K562 (cell line): Measurements from ENCODE around the gene MYO3B. TPM values are rescaled to one million over a fixed set of nuclear protein-coding genes. Genes with fewer than 3 reads are reported as not detected.

Experiments used
- ATAC-seq: fragments of 200-7000 bp; cut with Tn5 transposase; 3 replicates; pipeline ENCODE4 v1.9.1; 2020; ENCODE audit warnings: moderate library complexity
- BruUV-seq: library from RNA; stranded (reverse); fragments of 400-500 nt; replicated peaks from 2 replicates; lab custom pipeline; 2021; lab: Mats Ljungman, UMichigan
- CTCF ChIA-PET: fragments of 300-600 bp; formaldehyde crosslinking; extraction: SDS; loops from one replicate; lab custom pipeline; 2021; ENCODE audit warnings: low intra/inter-chr PET ratio; lab: Yijun Ruan, JAX
- POLR2A ChIA-PET: fragments of 300-600, 350-650 bp; sonication (Branson Sonifier 250); formaldehyde crosslinking; extraction: SDS; loops from one replicate; lab custom pipeline; 2021; ENCODE audit warnings: antibody characterized with exemption, inconsistent platforms; lab: Yijun Ruan, JAX
- DNase-seq, 4 experiments: peaks; one replicate each; pipeline versions ENCODE4 v3.0.0 to v3.0.0-alpha.2; 2011 to 2018; ENCODE audit warnings: low spot score in 3 of 4, mixed read lengths in 3 of 4; ENCODE audit errors: extremely low read depth in 1 of 4
- FAIRE-seq: peaks from 2 replicates; lab custom pipeline; 2011; peaks lifted over from hg19 to GRCh38; lab: Jason Lieb, UNC
- H2AFZ ChIP-seq: 2 replicates; pipeline ENCODE4 v1.6.0; 2011; ENCODE audit warnings: low read depth, low read length, control low read depth, inconsistent platforms
- H3K27ac ChIP-seq: fragments of 200-600 bp; 3 replicates; pipeline ENCODE4 v1.8.0; 2011; ENCODE audit warnings: low read depth, mild to moderate bottlenecking, control low read depth, inconsistent platforms, low read length, moderate library complexity, mixed read lengths; ENCODE audit errors: extremely low read depth
- H3K27me3 ChIP-seq, 2 experiments: fragments of 300-600 bp in 1 of 2; 2 replicates in 1 of 2; 3 replicates in 1 of 2; pipeline versions ENCODE4 v1.6.0 to v1.8.0; 2011; ENCODE audit warnings: inconsistent platforms in 2 of 2, low read length in 2 of 2, mild to moderate bottlenecking in 1 of 2, mixed read lengths in 1 of 2, moderate library complexity in 1 of 2; ENCODE audit not compliant: control insufficient read depth in 2 of 2, insufficient read depth in 2 of 2
- H3K36me3 ChIP-seq: fragments of 300-600 bp; 3 replicates; pipeline ENCODE4 v1.8.0; 2011; ENCODE audit warnings: mild to moderate bottlenecking, low read length, inconsistent platforms; ENCODE audit not compliant: control insufficient read depth, insufficient read depth
- H3K4me1 ChIP-seq, 2 experiments: fragments of 200-600 bp in 1 of 2; replicated peaks in 1 of 2; 2 replicates in 1 of 2; 3 replicates in 1 of 2; pipeline versions ENCODE4 v1.5.1 to v1.8.0; 2011; ENCODE audit warnings: inconsistent platforms in 2 of 2, low read length in 2 of 2, mild to moderate bottlenecking in 1 of 2, mixed read lengths in 1 of 2, moderate library complexity in 1 of 2; ENCODE audit not compliant: control insufficient read depth in 2 of 2, insufficient read depth in 2 of 2
- H3K4me2 ChIP-seq: 2 replicates; pipeline ENCODE4 v1.6.1; 2011; ENCODE audit warnings: low read length, control low read depth, inconsistent platforms, mixed read lengths; ENCODE audit not compliant: insufficient read depth
- H3K4me3 ChIP-seq: fragments of 200-600 bp; sonication (generic), shearing (Covaris generic); 2 replicates; pipeline ENCODE4 v1.5.1; 2016; ENCODE audit warnings: control low read depth, inconsistent platforms
- H3K79me2 ChIP-seq: fragments of 200-600 bp; 3 replicates; pipeline ENCODE4 v1.8.0; 2011; ENCODE audit warnings: low read length, inconsistent platforms; ENCODE audit not compliant: control insufficient read depth, insufficient read depth
- H3K9ac ChIP-seq, 2 experiments: 2 replicates each; pipeline versions ENCODE4 v1.6.0 to v1.6.1; 2011; ENCODE audit warnings: low read depth in 2 of 2, low read length in 2 of 2, control low read depth in 1 of 2, inconsistent platforms in 1 of 2, mild to moderate bottlenecking in 1 of 2, mixed read lengths in 1 of 2; ENCODE audit not compliant: insufficient read depth in 1 of 2
- H3K9me1 ChIP-seq: one replicate; pipeline ENCODE4 v1.6.0; 2011; ENCODE audit warnings: inconsistent platforms, mild to moderate bottlenecking, low read length, moderate library complexity; ENCODE audit not compliant: control insufficient read depth, insufficient read depth
- H3K9me3 ChIP-seq: replicated peaks from 2 replicates; pipeline ENCODE4 v1.5.1; 2011; ENCODE audit warnings: low read depth, low read length, inconsistent platforms; ENCODE audit not compliant: control insufficient read depth, insufficient read depth
- H4K20me1 ChIP-seq: replicated peaks from 2 replicates; pipeline ENCODE4 v1.6.1; 2011; ENCODE audit warnings: low read length, inconsistent platforms, mixed read lengths; ENCODE audit not compliant: control insufficient read depth, insufficient read depth
- CTCFL ChIP-seq: IDR thresholded peaks from 2 replicates; pipeline ENCODE4 v1.6.1; 2011; ENCODE audit warnings: borderline replicate concordance, low read depth, mild to moderate bottlenecking, moderate library complexity, low read length; ENCODE audit not compliant: insufficient read depth, poor library complexity, severe bottlenecking
- DDX20 ChIP-seq: fragments of 450-650 bp; IDR thresholded peaks from 2 replicates; pipeline ENCODE4 v1.6.1; 2016; ENCODE audit warnings: missing genetic modification characterization, low read depth, mild to moderate bottlenecking, missing compliant biosample characterization, moderate library complexity
- RBM25 ChIP-seq: fragments of 200-400 bp; formaldehyde crosslinking; IDR thresholded peaks from 2 replicates; pipeline ENCODE4 v1.6.1; 2018; ENCODE audit warnings: low read length, low read depth, moderate library complexity; ENCODE audit not compliant: severe bottlenecking
- ZNF354B ChIP-seq: fragments of 250-450 bp; sonication (Bioruptor Pico); IDR thresholded peaks from 2 replicates; pipeline ENCODE4 v1.4.0; 2020
- ZNF507 ChIP-seq: conservative IDR thresholded peaks from 2 replicates; pipeline ENCODE4 v1.6.1; 2017; ENCODE audit warnings: missing genetic modification characterization, missing compliant biosample characterization
- WGBS: fragments of 100-300 bp; shearing (Covaris generic); methylation state at CpG from one replicate; pipeline ENCODE4 v1.1.6; 2016; ENCODE audit warnings: low coverage, mixed read lengths; ENCODE audit not compliant: insufficient coverage; ENCODE audit errors: missing lambda C conversion rate; 5-methylcytosine and 5-hydroxymethylcytosine counted together
- in situ Hi-C: fragments of 300-500 bp; cut with MboI; formaldehyde crosslinking; loops from 4 replicates; pipeline ENCODE4 v1.15.0; 2018; ENCODE audit warnings: inconsistent platforms, mixed read lengths
- intact Hi-C: fragments of 100-400 bp; cut with micrococcal nuclease; formaldehyde crosslinking; loops from 2 replicates; pipeline ENCODE4 v1.14.2; 2022
- polyA plus RNA-seq, 8 experiments: library from polyadenylated mRNA; depleted of rRNA in 4 of 8; stranded (reverse) in 5 of 8; unstranded in 3 of 8; fragments of >200 nt; fragmentation: Nextera tagmentation in 2 of 8; fragmentation: Illumina TruSeq in 1 of 8; extraction: Ambion mirVana in 2 of 8; extraction: Trizol in 1 of 8; gene quantifications; 2 replicates each; pipeline versions ENCODE4 v1.2.1 to v1.2.3, GENCODE V29; 2011 to 2014; ENCODE audit warnings: inconsistent platforms in 1 of 8, missing spikeins in 1 of 8
- total RNA-seq, 7 experiments: library from RNA; depleted of rRNA in 6 of 7; stranded (reverse); fragments of >200 nt in 6 of 7; fragmentation: Illumina TruSeq in 2 of 7; extraction: Trizol in 2 of 7; gene quantifications; 2 replicates each; pipeline versions ENCODE4 v1.2.1 to v1.2.3, GENCODE V29; 2011 to 2021; ENCODE audit warnings: low replicate concordance in 1 of 7

MYO3B gene
- total and polyA plus RNA-seq, 9 of the 15 experiments (the other 6 are each of a cell fraction or from before 2014, with no cell fraction given) = 2.7 to 6.5 (median 3.6) TPM

- no peak for DNase-seq
- WGBS = 23% methylated on average over 3 of the region's 3 CpGs
- H4K20me1 ChIP-seq = no peaks in the 10 kb centered on the region
- no peak overlapping the region for H2AFZ ChIP-seq
- H3K27ac ChIP-seq = no peak overlapping the region
- no TSS peak for BruUV-seq
- in situ Hi-C loops = no loop called here
- intact Hi-C loops = no loop called here
- no peak overlapping the region for H3K4me2 ChIP-seq
- ATAC-seq = no peak
- H3K27me3 ChIP-seq = no peaks in the 10 kb centered on the region; a peak in 2 of 5 replicates
- ChIA-PET POLR2A (no interaction called here), CTCF (no interaction called here)
- H3K4me3 ChIP-seq = no peak overlapping the region
- H3K36me3 ChIP-seq = no peaks in the 10 kb centered on the region
- no peaks in the 10 kb centered on the region for H3K9me1 ChIP-seq
- TF ChIP-seq RBM25 = peak; percentile 40
- TF ChIP-seq ZNF354B (CRISPR knock-in tag) = peak; percentile 84
- no peak for TF ChIP-seq DDX20 (tag)
- no peak for TF ChIP-seq CTCFL
- peak; percentile 98 for TF ChIP-seq ZNF507 (tag)
- TF ChIP-seq, all 486 proteins: peak for 3
- no peak for FAIRE-seq
- Histone ChIP-seq H3K9ac (no peak overlapping the region), H3K4me1 (no peaks in the 10 kb centered on the region), H3K79me2 (no peaks in the 10 kb centered on the region), H3K9me3 (no peaks in the 10 kb centered on the region)
Observed at GRCh38 chr2:170544817-170545216, 366.9 kb downstream of the MYO3B start.
